Ovary (tissue), 3 donors: ENCODE results near the gene IL1B.

Source experiments
- CTCF ChIP-seq, 3 donors: fragments of 450-650 bp in 2 of 3; fragments of 200-600 bp in 1 of 3; IDR thresholded peaks; one replicate each; pipeline versions ENCODE4 v1.5.1 to v1.8.0; 2016 to 2022; ENCODE audit warnings: antibody characterized with exemption in 3 of 3, mild to moderate bottlenecking in 1 of 3
- POLR2A ChIP-seq: fragments of 450-650 bp; IDR thresholded peaks from one replicate; pipeline ENCODE4 v1.6.1; 2017; ENCODE audit warnings: antibody characterized with exemption, mild to moderate bottlenecking, moderate library complexity
- donor health status: DM: no; HTN: no; CAD: no.

GRCh38 chr2:112819081-112819480 is 17.5 kb downstream of the IL1B start:
- no peak for TF ChIP-seq CTCF (IDR thresholded peaks at IDR 0.05)
- TF ChIP-seq POLR2A, result no peak
